Pons (tissue), 1 donor: ENCODE data around the gene STMP1.

ENCODE experiments used
- DNase-seq: peaks from one replicate; pipeline ENCODE4 v3.0.0-alpha.2; 2016; ENCODE audit warnings: low spot score

Gene STMP1

GRCh38 chr7:135719688-135720087, 57.4 kb downstream of the STMP1 start:
- DNase-seq = no peak

DNA sequence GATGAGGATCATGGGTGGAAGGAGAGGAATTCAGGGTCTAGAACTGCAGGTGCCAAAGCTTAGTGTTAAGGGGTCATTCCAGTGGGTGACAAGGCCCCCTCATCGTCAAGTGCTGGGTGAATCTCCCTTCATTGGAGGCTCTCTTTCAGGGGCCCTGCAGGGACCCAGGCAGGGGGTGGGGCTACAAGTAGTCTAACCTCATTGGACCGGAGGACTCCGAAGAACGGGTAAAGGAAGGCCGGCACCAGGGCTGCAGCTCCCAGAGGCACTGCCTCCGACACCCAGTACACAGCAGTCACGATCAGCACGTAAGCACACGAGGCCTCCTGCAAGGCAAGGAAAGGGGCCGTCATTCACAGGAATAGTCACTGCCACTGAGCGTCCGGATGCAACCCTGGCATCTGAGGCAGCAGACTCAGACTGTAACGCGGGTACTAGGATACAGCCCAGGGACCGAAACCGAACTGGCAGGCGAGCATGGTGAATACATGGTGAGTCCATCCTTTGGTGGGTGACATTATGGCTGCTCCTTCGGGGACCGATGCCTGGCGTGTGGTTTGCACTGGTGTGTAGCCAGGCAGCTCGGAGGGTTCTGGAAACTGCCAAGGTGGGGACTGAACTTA, 59.0 kb downstream of the STMP1 start:
- DNase-seq = no peak

GRCh38 chr7:135723411-135723810, 61.1 kb downstream of the STMP1 start:
- DNase-seq = no peak
